Posterior cingulate gyrus (tissue), 11 donors: ENCODE measurements around the gene TNFSF8.

Source experiments
- DNase-seq, 10 donors: peaks; one replicate each; pipeline versions ENCODE4 v3.0.0 to v3.0.0-alpha.2; 2020 to 2021; ENCODE audit warnings: mixed read lengths in 3 of 10
- intact Hi-C: fragments of 100-400 bp; cut with DNase I; formaldehyde crosslinking; loops from one replicate; pipeline ENCODE4 v1.15.1; 2023

Gene TNFSF8

DNA sequence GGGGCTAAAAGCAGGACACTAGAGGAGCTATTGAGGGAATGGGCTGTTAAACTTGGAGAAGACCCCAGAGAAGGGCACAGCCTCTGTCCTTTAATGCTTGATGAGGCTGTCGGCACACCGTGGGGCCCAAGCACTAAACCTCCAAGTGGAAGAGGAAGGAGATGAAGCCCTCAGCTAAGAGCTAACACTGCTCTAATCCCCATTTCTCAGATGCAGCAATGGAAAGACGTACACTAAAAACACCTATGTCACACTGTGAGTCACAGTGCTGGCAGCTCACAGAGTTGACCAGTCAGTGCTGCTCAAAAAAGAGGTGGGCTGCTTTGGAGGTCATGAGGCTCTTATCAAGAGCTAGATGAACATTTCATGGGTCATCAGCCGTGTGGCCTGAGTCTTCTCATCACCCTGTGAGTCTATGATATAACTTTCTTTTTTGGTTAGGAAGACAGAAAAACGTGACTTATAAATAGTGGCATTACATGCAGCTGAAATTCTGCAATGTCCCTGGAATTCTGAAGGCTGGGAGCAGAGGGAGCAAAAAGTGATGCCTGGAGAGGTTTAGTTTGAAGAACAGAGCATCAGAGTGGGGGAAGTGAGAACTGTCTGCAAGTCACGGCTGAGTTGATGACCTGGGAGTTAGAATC, 21.5 kb downstream of the TNFSF8 start:
- intact Hi-C loops: loop anchor here (1.0 to 10.0 kb wide), 2 partner anchors 225 to 504 kb away; no protein-coding TSS in a partner anchor
- no peak for DNase-seq

- DNase-seq: no peak
- intact Hi-C loops: loop anchor here (10.0 kb wide), 1 partner anchor 503 kb away; no protein-coding TSS in a partner anchor
Observed at GRCh38 chr9:114908104-114908622, 22.2 kb downstream of the TNFSF8 start.

DNA sequence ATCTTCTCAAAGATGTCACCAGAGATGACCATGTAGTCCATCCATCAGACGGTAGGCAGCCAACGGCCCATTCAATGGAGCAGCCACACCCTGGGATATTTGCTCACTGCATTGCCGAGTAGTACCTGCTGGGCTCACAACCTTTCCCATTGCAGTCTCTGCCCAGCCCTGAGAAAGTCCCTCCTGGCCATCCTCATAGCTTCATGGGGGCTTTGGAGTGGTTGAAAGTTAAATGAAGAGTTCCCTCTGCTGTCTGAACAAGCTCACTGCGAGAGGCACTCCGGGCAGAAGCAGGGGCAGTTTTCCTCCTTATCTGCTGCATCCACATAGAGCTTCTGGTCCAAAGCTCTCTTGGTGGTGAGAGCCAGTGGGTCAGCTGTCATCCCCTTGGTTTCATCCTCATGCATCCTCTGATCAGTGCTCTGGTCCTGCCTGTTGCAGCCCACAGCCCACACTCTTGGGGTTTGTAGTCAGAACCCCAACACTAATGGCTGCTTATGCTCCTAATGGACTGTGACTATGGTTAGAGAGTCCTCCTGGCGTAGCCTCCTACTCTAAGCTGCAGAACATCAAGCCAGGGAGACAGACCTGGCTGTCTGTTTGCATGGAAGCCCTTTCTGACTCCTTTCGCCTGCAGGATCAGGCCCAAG, 23.3 kb downstream of the TNFSF8 start:
- intact Hi-C loops: loop anchor here (10.0 kb wide), 1 partner anchor 502 kb away; no protein-coding TSS in a partner anchor
- no peak for DNase-seq

- intact Hi-C loops: loop anchor here (10.0 kb wide), 1 partner anchor 501 kb away; no protein-coding TSS in a partner anchor
- DNase-seq: no peak
Observed at GRCh38 chr9:114905170-114905940, 25.0 kb downstream of the TNFSF8 start.

DNA sequence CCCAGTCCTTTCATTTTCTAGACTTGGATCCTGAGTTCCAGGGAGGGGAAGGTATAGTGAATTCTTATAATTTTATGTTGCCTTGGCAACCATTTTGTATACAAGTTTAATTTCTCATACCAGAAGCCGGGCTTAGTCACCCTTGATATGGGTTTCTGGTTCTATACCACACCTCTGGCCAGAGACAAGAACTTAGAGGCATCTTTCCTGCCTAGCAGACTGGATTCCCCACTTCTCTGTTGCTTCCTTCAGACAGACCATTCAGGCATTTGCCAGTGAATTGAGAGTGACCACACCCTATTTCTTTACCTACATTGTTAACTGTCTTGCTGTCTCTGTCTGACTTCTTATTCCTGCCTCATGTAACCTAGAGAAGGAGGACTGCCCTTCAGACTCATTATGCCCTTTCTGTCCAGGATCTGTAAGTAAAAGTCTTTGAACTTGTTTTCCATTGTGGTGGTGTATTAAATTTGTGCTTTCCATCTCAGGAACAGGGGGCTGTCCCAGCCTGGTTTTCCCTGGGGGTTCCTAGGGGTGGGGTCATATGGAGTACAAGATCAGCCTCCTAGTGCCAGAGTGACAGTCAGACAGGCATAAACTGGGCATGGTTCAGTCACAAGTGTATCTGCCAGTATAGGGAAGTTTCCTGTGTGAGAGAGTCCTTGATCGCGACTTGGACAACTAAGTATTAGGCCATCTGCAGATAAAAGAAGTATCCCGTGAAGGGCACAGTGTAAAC, 27.4 kb downstream of the TNFSF8 start:
- DNase-seq: no peak
- intact Hi-C loops: loop anchor here (10.0 kb wide), 1 partner anchor 498 kb away; no protein-coding TSS in a partner anchor

GRCh38 chr9:114900942-114901802, 29.2 kb downstream of the TNFSF8 start:
- DNase-seq: no peak
- intact Hi-C loops: loop anchor here (10.0 kb wide), 1 partner anchor 496 kb away; no protein-coding TSS in a partner anchor

- intact Hi-C loops: loop anchor here (10.0 kb wide), 1 partner anchor 495 kb away; no protein-coding TSS in a partner anchor
- no peak for DNase-seq
Observed at GRCh38 chr9:114899995-114900394, 30.4 kb downstream of the TNFSF8 start.

DNA sequence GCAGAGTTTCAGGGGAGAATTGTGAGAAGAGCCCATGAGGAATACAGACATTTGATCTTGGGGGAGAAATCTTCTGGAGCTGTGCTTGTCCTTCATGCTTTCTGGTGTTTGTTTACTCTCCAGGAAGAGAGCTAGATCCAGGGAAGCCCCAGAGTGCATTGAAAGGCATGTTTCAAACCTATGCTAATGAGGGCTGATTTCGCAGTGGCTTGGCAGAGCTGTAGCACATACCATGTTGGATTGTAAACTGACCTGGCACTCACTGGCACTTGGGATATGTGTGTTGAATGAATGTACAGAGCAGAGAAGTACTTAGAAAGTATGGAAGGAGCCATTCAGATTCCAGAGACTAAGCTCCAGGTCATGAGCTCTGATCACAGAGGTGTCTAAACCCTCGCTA, 30.9 kb downstream of the TNFSF8 start:
- DNase-seq: no peak
- intact Hi-C loops: no loop called here

GRCh38 chr9:114898741-114899140, 31.6 kb downstream of the TNFSF8 start:
- intact Hi-C loops: no loop called here
- DNase-seq: peak in 3 of 10 donors; percentile 10 to 80 (median 13)

DNA sequence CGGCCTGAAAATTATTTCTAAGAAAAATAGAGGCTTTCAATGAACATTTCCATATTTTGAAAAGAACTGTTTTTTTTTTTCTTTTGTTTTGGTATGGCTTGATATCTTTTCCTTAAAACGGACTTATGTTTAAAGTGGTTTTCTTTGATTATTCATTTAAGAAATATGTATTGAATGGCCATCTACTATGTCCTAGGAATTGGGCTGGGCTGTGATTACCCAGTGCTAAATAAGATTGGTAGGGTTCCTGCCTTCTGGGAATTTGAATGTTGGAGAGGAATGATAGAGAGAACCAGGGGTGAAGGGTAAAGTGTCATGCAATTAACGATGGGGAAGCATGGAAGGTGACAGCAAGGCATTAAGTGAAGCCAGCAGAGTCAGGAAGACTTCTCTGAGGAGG, 33.2 kb downstream of the TNFSF8 start:
- intact Hi-C loops: no loop called here
- DNase-seq: no peak

DNA sequence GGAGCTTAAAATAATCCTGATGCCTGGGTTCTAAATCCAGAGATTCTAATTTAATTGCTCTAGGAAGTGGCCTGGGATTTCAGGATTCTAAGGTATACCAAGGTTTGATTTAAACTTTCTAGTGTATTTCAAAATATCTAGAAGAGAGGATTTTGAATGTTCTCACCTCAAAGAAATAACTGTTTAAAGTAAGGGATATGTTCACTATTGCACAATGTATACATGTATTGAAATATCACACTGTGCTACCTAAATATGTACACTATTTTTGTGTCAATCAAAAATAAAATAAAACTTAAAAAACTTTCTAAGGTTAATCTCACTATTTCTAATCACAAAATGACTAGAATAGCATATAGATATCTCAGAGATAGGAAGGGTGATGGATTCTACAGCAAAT, 34.0 kb downstream of the TNFSF8 start:
- DNase-seq: no peak
- intact Hi-C loops: no loop called here

- DNase-seq: no peak
- intact Hi-C loops: no loop called here
Observed at GRCh38 chr9:114895521-114895991, 34.8 kb downstream of the TNFSF8 start.

DNA sequence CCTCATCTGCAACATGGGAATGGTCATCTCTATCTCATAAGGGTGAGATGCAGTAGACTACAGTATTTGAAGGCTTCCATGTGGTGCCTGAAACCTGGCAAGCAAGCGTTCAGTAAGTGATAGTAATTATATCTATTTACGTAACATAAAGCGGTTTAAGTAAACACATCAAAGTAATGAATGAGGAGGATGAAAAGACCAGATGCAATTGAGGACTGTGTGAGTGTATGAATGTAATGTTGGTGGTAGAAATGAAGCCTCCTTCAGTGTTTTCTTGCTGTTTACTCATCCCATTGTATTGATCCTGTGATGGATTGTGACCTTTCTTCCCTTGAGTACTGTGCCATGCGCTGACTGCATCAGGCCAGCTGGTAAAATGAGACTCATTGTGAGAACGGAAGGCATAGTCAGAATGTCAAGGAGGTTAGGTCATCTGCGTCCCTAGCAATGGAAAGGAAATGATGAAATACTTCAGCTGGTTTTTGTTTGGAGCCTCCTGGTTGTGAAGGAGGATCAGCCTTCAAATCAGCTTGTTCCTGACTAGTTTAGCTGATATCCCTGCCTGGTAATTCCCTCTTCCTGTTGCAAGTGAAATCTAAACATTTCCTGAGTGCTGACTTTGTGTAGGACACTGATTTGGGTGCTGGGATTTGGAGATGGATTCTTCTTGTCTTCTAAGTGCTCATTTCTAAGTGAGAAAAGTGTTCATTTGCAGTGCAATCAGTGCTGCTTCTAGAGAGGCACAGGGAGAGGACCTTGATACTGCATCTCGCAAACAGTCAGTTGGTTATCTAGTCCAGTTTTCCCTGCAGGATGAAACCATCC, 35.6 kb downstream of the TNFSF8 start:
- no peak for DNase-seq
- intact Hi-C loops: no loop called here

GRCh38 chr9:114894206-114894605, 36.2 kb downstream of the TNFSF8 start:
- intact Hi-C loops: no loop called here
- DNase-seq: no peak

DNA sequence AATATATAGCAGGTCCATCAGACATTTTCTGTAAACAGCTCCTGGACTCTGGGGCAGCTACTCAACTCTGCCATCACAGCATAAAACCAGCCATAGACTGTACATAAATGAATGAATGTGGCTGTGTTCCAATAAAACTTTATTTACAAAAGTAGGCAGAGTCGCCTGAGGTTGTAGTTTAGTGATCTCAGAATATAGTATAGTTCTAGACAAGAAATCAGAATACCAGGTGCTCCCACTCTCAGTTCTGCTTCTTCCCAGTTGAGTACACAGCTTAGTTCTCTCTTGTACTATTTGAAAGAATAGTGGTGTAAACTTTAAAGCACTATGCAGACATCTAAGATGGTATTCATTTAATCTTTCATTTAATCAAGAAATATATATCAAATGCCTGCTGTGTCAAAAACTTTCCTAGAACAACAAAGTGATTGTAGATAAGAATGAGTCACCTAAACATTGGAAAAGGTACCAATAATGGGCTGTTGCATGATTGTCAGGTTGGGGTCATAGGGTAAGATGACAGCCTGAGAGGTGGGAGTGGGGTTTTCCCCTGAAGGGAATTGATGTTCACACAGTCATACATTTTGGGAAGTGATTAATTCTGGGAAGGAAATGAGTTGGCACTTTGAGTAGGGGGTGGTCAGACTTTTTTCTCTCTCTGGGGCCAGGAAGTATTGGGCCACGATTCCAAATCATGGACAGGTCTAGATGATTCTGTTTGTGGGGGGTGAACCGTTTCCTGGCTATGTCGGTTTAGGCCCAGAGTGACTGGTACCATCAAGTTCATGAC, 37.0 kb downstream of the TNFSF8 start:
- DNase-seq: no peak
- intact Hi-C loops: no loop called here

DNA sequence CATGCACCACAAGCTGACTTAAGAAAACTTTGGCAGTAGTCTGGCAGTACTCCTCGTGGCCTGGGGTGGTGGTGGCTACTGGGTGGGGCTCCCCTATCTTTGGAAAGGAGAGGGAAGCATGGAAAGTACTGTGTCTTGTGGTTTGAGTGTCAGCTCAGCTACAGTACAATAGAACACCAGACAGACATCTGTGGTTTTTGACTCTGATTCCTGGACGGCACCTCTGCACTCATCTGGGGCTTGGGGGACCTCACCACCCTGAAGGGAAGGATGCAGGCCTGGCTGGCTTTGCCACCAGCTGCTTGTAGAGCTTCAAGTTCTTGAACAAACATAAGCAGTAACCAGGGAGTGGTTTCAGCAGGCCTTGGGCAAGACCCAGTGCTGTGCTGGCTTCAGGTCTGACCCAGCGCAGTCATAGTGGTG, 40.6 kb downstream of the TNFSF8 start:
- DNase-seq: peak in 1 of 10 donors; percentile 24
- intact Hi-C loops: no loop called here

- DNase-seq: no peak
- intact Hi-C loops: no loop called here
Observed at GRCh38 chr9:114888607-114889006, 41.8 kb downstream of the TNFSF8 start.
